Gastrocnemius medialis (tissue), 4 donors: ENCODE measurements around the gene NKIRAS2. TPM values are rescaled to one million over a fixed set of nuclear protein-coding genes. Genes with fewer than 3 reads are reported as not detected.

Experiments
- ATAC-seq, 2 donors: fragments of 150-250 bp; one replicate each; pipeline ENCODE4 v1.9.1; 2016
- DNase-seq, 2 donors: peaks; one replicate each; pipeline ENCODE4 v3.0.0-alpha.2; 2019
- H3K27ac ChIP-seq, 4 donors: fragments of 200-600 bp; sonication (generic); 1 replicate in 1 of 4; 2 replicates in 3 of 4; pipeline ENCODE4 v1.5.1; 2016 to 2018; ENCODE audit warnings: mild to moderate bottlenecking in 2 of 4, moderate library complexity in 1 of 4
- H3K27me3 ChIP-seq, 3 donors: fragments of 200-600 bp; sonication (generic) in 2 of 3; 1 replicate in 1 of 3; 2 replicates in 2 of 3; pipeline versions ENCODE4 v1.5.1 to v1.6.0; 2016 to 2019; ENCODE audit warnings: mild to moderate bottlenecking in 1 of 3, moderate library complexity in 1 of 3
- H3K36me3 ChIP-seq, 2 donors: fragments of 200-600 bp; sonication (generic) in 1 of 2; one replicate each; pipeline ENCODE4 v1.5.1; 2017 to 2018
- H3K4me1 ChIP-seq, 2 donors: fragments of 200-600 bp; sonication (generic) in 1 of 2; one replicate each; pipeline ENCODE4 v1.5.1; 2016 to 2017; ENCODE audit warnings: mild to moderate bottlenecking in 2 of 2
- H3K4me3 ChIP-seq, 4 donors: fragments of 200-600 bp; sonication (generic) in 3 of 4; 1 replicate in 1 of 4; 2 replicates in 3 of 4; pipeline ENCODE4 v1.5.1; 2016 to 2019; ENCODE audit warnings: mild to moderate bottlenecking in 2 of 4
- H3K9me3 ChIP-seq, 3 donors: fragments of 200-600 bp; sonication (generic) in 2 of 3; 1 replicate in 1 of 3; 2 replicates in 2 of 3; pipeline ENCODE4 v1.5.1; 2016 to 2019
- POLR2A ChIP-seq, 2 donors: fragments of 450-650 bp; IDR thresholded peaks; one replicate each; pipeline ENCODE4 v1.6.1; 2017; ENCODE audit warnings: antibody characterized with exemption in 2 of 2, mild to moderate bottlenecking in 2 of 2, moderate library complexity in 2 of 2
- in situ Hi-C, 4 donors: fragments of 200-750 bp; cut with MboI; loops; one replicate each; pipeline versions ENCODE4 v1.15.0 to v1.8.0; 2017; ENCODE audit warnings: low sequenced_read_pairs in 4 of 4
- intact Hi-C: fragments of 100-400 bp; cut with DNase I; formaldehyde crosslinking; loops from one replicate; pipeline ENCODE4 v1.15.1; 2023; ENCODE audit warnings: low total_unique reads
- total RNA-seq, 4 donors: library from RNA; depleted of rRNA; stranded (reverse); fragments of >200 nt; gene quantifications; one replicate each; pipeline versions ENCODE4 v1.1.0 to v1.2.3, GENCODE V29; 2016
- TF ChIP-seq, protein P1 (sequence below), 5 experiments: fragments of 450-650 bp in 3 of 5; fragments of 200-600 bp in 2 of 5; sonication (generic) in 2 of 5; IDR thresholded peaks in 4 of 5; conservative IDR thresholded peaks in 1 of 5; 1 replicate in 4 of 5; 2 replicates in 1 of 5; pipeline ENCODE4 v1.5.1; 2016 to 2019; ENCODE audit warnings: antibody characterized with exemption in 5 of 5, mild to moderate bottlenecking in 3 of 5, moderate library complexity in 3 of 5

NKIRAS2 gene
- total RNA-seq, 4 donors from 2014 or later, result 48.8 to 77.0 (median 63.4) TPM

DNA sequence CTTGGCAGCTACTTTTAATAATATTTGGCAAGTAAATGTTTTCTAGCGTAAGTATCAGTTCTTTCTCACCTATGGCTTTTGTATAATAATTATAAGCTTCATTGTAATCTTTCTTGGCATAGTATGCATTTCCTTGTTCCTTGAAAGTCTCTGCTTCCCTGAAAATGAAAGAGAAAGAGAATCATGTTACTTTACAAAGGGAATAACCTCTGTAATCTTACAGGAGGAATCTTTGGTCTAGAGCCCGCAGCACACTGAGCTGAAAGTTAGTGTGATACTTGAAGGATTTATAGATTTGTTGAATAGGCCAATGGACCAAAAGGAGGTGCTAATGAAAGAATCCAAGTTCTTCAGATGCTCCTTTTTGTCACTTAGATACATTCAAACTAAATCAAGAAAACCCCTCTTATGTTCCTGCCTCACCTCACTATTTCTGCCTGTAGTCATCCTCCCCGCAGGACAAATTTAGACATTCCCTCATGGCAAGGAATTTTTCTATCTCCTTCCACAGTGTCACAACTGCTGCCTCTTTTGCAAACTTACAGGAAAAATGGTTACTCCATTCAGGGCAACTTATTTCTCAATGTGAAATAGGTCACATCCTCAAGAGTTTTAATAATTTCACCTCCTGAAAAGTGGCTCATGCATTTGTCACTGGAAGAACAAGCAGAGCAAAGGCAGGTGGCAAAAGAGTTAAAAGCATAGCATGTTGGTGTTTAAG is 19.3 kb upstream of the NKIRAS2 start:
- DNase-seq (no peak), ATAC-seq (peak in 1 of 2 donors; percentile 32)
- no peaks in the 10 kb centered on the region for H3K27me3 ChIP-seq
- H3K4me1 ChIP-seq, result peaks cover 14 to 28% of the 10 kb centered on the region in 2 donors
- peak overlapping the region in 3 of 4 donors; percentile 3 to 40 (median 18) for H3K27ac ChIP-seq
- no peaks in the 10 kb centered on the region for H3K9me3 ChIP-seq
- no peak for TF ChIP-seq POLR2A (IDR thresholded peaks at IDR 0.05)
- TF ChIP-seq, protein P1, sequence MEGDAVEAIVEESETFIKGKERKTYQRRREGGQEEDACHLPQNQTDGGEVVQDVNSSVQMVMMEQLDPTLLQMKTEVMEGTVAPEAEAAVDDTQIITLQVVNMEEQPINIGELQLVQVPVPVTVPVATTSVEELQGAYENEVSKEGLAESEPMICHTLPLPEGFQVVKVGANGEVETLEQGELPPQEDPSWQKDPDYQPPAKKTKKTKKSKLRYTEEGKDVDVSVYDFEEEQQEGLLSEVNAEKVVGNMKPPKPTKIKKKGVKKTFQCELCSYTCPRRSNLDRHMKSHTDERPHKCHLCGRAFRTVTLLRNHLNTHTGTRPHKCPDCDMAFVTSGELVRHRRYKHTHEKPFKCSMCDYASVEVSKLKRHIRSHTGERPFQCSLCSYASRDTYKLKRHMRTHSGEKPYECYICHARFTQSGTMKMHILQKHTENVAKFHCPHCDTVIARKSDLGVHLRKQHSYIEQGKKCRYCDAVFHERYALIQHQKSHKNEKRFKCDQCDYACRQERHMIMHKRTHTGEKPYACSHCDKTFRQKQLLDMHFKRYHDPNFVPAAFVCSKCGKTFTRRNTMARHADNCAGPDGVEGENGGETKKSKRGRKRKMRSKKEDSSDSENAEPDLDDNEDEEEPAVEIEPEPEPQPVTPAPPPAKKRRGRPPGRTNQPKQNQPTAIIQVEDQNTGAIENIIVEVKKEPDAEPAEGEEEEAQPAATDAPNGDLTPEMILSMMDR (IDR thresholded peaks at IDR 0.05 in 4 of 5, conservative IDR thresholded peaks at IDR 0.05 in 1 of 5), result no peak
- intact Hi-C loops, result no loop called here
- in situ Hi-C loops, result no loop called here
- no peak overlapping the region for H3K4me3 ChIP-seq
- H3K36me3 ChIP-seq, result peaks cover 0 to 53% of the 10 kb centered on the region in 2 donors

DNA sequence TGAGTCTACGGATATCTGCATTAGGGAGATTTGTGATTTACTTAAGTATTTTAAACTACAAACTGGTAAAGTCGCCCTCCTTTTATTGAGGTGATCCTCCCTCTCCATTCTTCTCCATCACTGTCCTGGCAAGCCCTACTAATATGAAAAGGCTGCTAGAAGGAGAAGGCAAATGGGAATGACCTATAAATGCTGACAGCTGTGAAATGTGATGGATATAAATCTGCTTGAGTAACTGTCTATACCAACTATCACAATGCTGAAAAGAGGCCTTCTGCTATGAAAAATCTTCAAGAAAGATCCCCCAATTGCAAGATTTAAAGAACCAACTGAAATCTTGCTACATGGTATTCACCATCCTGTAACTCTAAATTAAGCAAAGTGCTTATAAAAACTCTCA is 18.2 kb upstream of the NKIRAS2 start:
- H3K27ac ChIP-seq, result no peak overlapping the region
- H3K36me3 ChIP-seq, result peaks cover 0 to 41% of the 10 kb centered on the region in 2 donors
- in situ Hi-C loops, result no loop called here
- TF ChIP-seq, protein P1 (IDR thresholded peaks at IDR 0.05 in 4 of 5, conservative IDR thresholded peaks at IDR 0.05 in 1 of 5), result no peak
- TF ChIP-seq POLR2A (IDR thresholded peaks at IDR 0.05), result no peak
- DNase-seq, result no peak
- no peaks in the 10 kb centered on the region for H3K9me3 ChIP-seq
- H3K4me3 ChIP-seq, result no peak overlapping the region
- H3K27me3 ChIP-seq, result no peaks in the 10 kb centered on the region
- peaks cover 15 to 29% of the 10 kb centered on the region in 2 donors for H3K4me1 ChIP-seq
- no peak for ATAC-seq
- intact Hi-C loops, result no loop called here

DNA sequence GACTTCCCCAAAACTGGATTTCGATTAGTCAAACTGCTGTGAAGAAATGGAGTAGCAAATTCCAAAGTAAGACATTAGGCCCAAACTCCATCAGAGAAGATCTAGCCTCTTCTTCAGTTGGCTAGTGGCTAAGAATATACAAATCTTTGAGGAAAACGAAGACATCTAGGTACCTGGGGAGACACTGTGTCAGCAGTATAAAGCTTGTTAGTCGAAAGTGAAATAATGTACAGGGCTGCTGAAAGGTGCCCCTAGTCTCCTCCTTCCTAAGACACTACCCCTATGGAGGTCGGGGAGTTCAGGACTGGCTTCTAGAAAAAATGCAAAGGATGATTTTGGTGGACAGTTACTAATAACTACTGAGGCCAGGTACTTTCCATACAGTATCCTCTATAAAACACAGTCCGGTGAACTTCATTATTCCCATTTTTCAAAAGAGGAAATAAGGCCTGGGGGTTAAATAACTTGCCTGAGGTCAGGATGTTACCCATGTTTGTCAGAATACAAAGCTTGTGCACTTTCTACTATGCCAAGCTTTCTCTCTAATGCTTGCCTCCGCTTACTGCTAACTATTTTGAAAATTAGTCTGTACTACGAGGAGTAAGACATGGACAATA is 17.6 kb upstream of the NKIRAS2 start:
- peaks cover 0 to 36% of the 10 kb centered on the region in 2 donors for H3K36me3 ChIP-seq
- H3K27me3 ChIP-seq, result no peaks in the 10 kb centered on the region
- intact Hi-C loops, result no loop called here
- DNase-seq (no peak), ATAC-seq (no peak)
- H3K9me3 ChIP-seq, result no peaks in the 10 kb centered on the region
- peaks cover 20 to 29% of the 10 kb centered on the region in 2 donors for H3K4me1 ChIP-seq
- no peak for TF ChIP-seq POLR2A (IDR thresholded peaks at IDR 0.05)
- TF ChIP-seq, protein P1 (IDR thresholded peaks at IDR 0.05 in 4 of 5, conservative IDR thresholded peaks at IDR 0.05 in 1 of 5), result no peak
- no peak overlapping the region for H3K4me3 ChIP-seq
- H3K27ac ChIP-seq, result no peak overlapping the region
- in situ Hi-C loops, result no loop called here

DNA sequence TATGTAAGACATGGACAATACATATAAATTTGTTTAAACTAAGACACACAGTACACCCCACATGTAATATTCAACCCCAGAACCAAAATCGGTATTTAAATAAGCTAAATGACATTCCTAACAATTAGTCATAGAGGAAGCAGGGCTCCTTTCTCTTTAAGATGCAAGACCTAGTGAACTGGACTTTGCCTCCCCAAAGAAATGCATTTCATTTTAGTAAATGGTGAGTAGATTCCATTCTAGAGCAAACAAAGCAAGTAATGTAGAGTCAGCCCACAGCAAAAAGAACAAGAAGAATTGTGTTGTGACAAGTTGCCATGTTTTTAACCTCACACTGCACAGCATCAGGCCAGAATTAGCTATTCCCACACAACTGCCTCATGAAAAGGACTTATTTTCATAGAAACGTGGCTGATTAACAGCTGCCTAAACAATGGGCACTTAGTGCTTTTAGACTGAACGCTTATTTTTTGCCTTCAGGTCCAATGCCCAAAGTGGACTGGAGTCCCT is 17.0 kb upstream of the NKIRAS2 start:
- intact Hi-C loops (no loop called here), in situ Hi-C loops (no loop called here)
- H3K4me1 ChIP-seq, result peaks cover 26 to 29% of the 10 kb centered on the region in 2 donors
- no peaks in the 10 kb centered on the region for H3K27me3 ChIP-seq
- H3K27ac ChIP-seq, result no peak overlapping the region
- no peak for TF ChIP-seq POLR2A (IDR thresholded peaks at IDR 0.05)
- TF ChIP-seq, protein P1 (IDR thresholded peaks at IDR 0.05 in 4 of 5, conservative IDR thresholded peaks at IDR 0.05 in 1 of 5), result no peak
- ATAC-seq, result no peak
- no peak overlapping the region for H3K4me3 ChIP-seq
- DNase-seq, result no peak
- no peaks in the 10 kb centered on the region for H3K9me3 ChIP-seq
- peaks cover 0 to 30% of the 10 kb centered on the region in 2 donors for H3K36me3 ChIP-seq
